HepG2 (cell line): ENCODE data around the gene SBNO2. TPM values are rescaled to one million over a fixed set of nuclear protein-coding genes. Genes with fewer than 3 reads are reported as not detected.
A peak's percentile ranks its signal among the peaks of the same experiment; 100 is the strongest.

Source experiments
- ARID2 ChIP-seq: sonication (generic); formaldehyde crosslinking; IDR thresholded peaks from 2 replicates; pipeline ENCODE4 v1.8.1; 2022; ENCODE audit warnings: mild to moderate bottlenecking, missing genetic modification reagents, borderline replicate concordance
- ASH2L ChIP-seq: fragments of 300-600, 200-600 bp; sonication (generic); IDR thresholded peaks from 2 replicates; pipeline ENCODE4 v1.7.0; 2017; ENCODE audit warnings: low read depth, mild to moderate bottlenecking, moderate library complexity, mixed read lengths, low read length; ENCODE audit not compliant: insufficient read length
- FOXO1 ChIP-seq: sonication (generic); formaldehyde crosslinking; IDR thresholded peaks from 2 replicates; pipeline ENCODE4 v1.4.0; 2020; ENCODE audit warnings: missing genetic modification reagents
- FOXP4 ChIP-seq: sonication (generic); formaldehyde crosslinking; IDR thresholded peaks from 2 replicates; pipeline ENCODE4 v1.4.0; 2020; ENCODE audit warnings: missing genetic modification reagents
- GPN1 ChIP-seq: sonication (generic); formaldehyde crosslinking; IDR thresholded peaks from 2 replicates; pipeline ENCODE4 v1.5.1; 2020; ENCODE audit warnings: missing genetic modification reagents, borderline replicate concordance
- GZF1 ChIP-seq: sonication (generic); formaldehyde crosslinking; IDR thresholded peaks from 2 replicates; pipeline ENCODE4 v1.5.1; 2020; ENCODE audit warnings: mild to moderate bottlenecking, missing genetic modification reagents
- HDAC2 ChIP-seq: sonication (generic); formaldehyde crosslinking; IDR thresholded peaks from 2 replicates; pipeline ENCODE4 v1.4.0; 2020; ENCODE audit warnings: missing genetic modification reagents
- MED1 ChIP-seq: sonication (generic); formaldehyde crosslinking; IDR thresholded peaks from 2 replicates; pipeline ENCODE4 v1.4.0; 2020; ENCODE audit warnings: missing genetic modification reagents
- NR2F1 ChIP-seq, 2 experiments: fragments of 450-650 bp in 1 of 2; formaldehyde crosslinking in 1 of 2; IDR thresholded peaks; 2 replicates each; pipeline versions ENCODE4 v1.5.0 to v1.6.1; 2016 to 2020; ENCODE audit warnings: mild to moderate bottlenecking in 1 of 2, missing compliant biosample characterization in 1 of 2, missing genetic modification reagents in 1 of 2, moderate library complexity in 1 of 2
- PREB ChIP-seq: sonication (generic); formaldehyde crosslinking; IDR thresholded peaks from 2 replicates; pipeline ENCODE4 v1.4.0; 2020; ENCODE audit warnings: missing genetic modification reagents
- RORA ChIP-seq: sonication (generic); formaldehyde crosslinking; IDR thresholded peaks from 2 replicates; pipeline ENCODE4 v1.5.0; 2020; ENCODE audit warnings: mild to moderate bottlenecking, missing genetic modification reagents, moderate library complexity
- SMARCC2 ChIP-seq: fragments of 450-650 bp; IDR thresholded peaks from 2 replicates; pipeline ENCODE4 v1.6.1; 2017; ENCODE audit warnings: antibody characterized with exemption, mild to moderate bottlenecking
- TCF7 ChIP-seq: sonication (generic); IDR thresholded peaks from 2 replicates; pipeline ENCODE4 v1.6.1; 2016; ENCODE audit warnings: antibody characterized with exemption, low read depth
- TP53 ChIP-seq: sonication (generic); formaldehyde crosslinking; conservative IDR thresholded peaks from 2 replicates; pipeline ENCODE4 v1.4.0; 2020; ENCODE audit warnings: missing genetic modification reagents
- YY1 ChIP-seq: IDR thresholded peaks from 2 replicates; pipeline ENCODE4 v1.6.1; 2011; ENCODE audit warnings: low read length, low read depth, moderate library complexity, mild to moderate bottlenecking; ENCODE audit not compliant: insufficient read depth, insufficient replicate concordance
- ZNF225 ChIP-seq: sonication (generic); formaldehyde crosslinking; IDR thresholded peaks from 2 replicates; pipeline ENCODE4 v1.4.0; 2020; ENCODE audit warnings: mild to moderate bottlenecking, missing genetic modification reagents
- ZNF496 ChIP-seq: sonication (generic); formaldehyde crosslinking; IDR thresholded peaks from 2 replicates; pipeline ENCODE4 v1.8.1; 2023; ENCODE audit warnings: mild to moderate bottlenecking, moderate library complexity, missing genetic modification reagents; ENCODE audit not compliant: insufficient replicate concordance
- ZNF569 ChIP-seq: sonication (generic); formaldehyde crosslinking; IDR thresholded peaks from 2 replicates; pipeline ENCODE4 v1.5.0; 2020; ENCODE audit warnings: mild to moderate bottlenecking, missing genetic modification reagents, moderate library complexity, borderline replicate concordance
- ZSCAN25 ChIP-seq: sonication (generic); formaldehyde crosslinking; IDR thresholded peaks from 2 replicates; pipeline ENCODE4 v1.8.0; 2022; ENCODE audit warnings: mild to moderate bottlenecking, missing genetic modification reagents
- ZSCAN31 ChIP-seq: sonication (generic); formaldehyde crosslinking; IDR thresholded peaks from 2 replicates; pipeline ENCODE4 v1.5.0; 2020; ENCODE audit warnings: low read depth, mild to moderate bottlenecking, missing genetic modification reagents
- polyA plus RNA-seq, 8 experiments: library from polyadenylated mRNA; depleted of rRNA in 3 of 8; stranded (reverse) in 7 of 8; unstranded in 1 of 8; fragments of >200 nt; fragmentation: Illumina TruSeq in 4 of 8; extraction: Trizol in 4 of 8; gene quantifications; 2 replicates each; pipeline versions ENCODE4 v1.2.1 to v1.2.3, GENCODE V29; 2011 to 2016; ENCODE audit warnings: low read depth in 4 of 8, missing spikeins in 1 of 8, mixed read lengths in 1 of 8; ENCODE audit not compliant: insufficient read depth in 1 of 8
- total RNA-seq, 5 experiments: library from RNA; depleted of rRNA; stranded (reverse); fragments of >200 nt; fragmentation: Illumina TruSeq; extraction: Trizol; gene quantifications; 2 replicates each; pipeline ENCODE4 v1.2.3, GENCODE V29; 2016; ENCODE audit warnings: low read depth in 1 of 5
- TF ChIP-seq, protein P1 (sequence below): sonication (generic); formaldehyde crosslinking; IDR thresholded peaks from 2 replicates; pipeline ENCODE4 v1.9.0; 2022; ENCODE audit warnings: missing genetic modification reagents, mild to moderate bottlenecking, borderline replicate concordance
- TF ChIP-seq, protein P2 (sequence below): sonication (generic); formaldehyde crosslinking; IDR thresholded peaks from 2 replicates; pipeline ENCODE4 v1.4.0; 2020; ENCODE audit warnings: missing genetic modification reagents

Gene SBNO2
- total and polyA plus RNA-seq, 2 of the 13 experiments (the other 11 are each of a cell fraction or from before 2014, with no cell fraction given) = 8.6 to 10.4 TPM

- peak; percentile 98 for TF ChIP-seq ZSCAN25 (CRISPR knock-in tag)
- TF ChIP-seq FOXP4 (CRISPR knock-in tag) = peak; percentile 34
- 0 out of 2 replicates have a peak, but pooled peaks have one; percentile 32 for TF ChIP-seq GZF1 (CRISPR knock-in tag)
- TF ChIP-seq, protein P1, sequence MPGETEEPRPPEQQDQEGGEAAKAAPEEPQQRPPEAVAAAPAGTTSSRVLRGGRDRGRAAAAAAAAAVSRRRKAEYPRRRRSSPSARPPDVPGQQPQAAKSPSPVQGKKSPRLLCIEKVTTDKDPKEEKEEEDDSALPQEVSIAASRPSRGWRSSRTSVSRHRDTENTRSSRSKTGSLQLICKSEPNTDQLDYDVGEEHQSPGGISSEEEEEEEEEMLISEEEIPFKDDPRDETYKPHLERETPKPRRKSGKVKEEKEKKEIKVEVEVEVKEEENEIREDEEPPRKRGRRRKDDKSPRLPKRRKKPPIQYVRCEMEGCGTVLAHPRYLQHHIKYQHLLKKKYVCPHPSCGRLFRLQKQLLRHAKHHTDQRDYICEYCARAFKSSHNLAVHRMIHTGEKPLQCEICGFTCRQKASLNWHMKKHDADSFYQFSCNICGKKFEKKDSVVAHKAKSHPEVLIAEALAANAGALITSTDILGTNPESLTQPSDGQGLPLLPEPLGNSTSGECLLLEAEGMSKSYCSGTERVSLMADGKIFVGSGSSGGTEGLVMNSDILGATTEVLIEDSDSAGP (CRISPR knock-in tag) = peak; percentile 79; the same call in 1 of the 2 replicates
- no peak for TF ChIP-seq TP53 (CRISPR knock-in tag)
- TF ChIP-seq RORA (CRISPR knock-in tag) = no peak
- TF ChIP-seq YY1 = no peak
- TF ChIP-seq TCF7 = peak; percentile 44; the same call in 1 of the 2 replicates
- no peak; the same call in 1 of the 2 replicates for TF ChIP-seq ARID2 (CRISPR knock-in tag)
- peak; percentile 29; the same call in 1 of the 2 replicates for TF ChIP-seq FOXO1 (CRISPR knock-in tag)
- TF ChIP-seq ZNF496 (CRISPR knock-in tag) = no peak
- no peak for TF ChIP-seq PREB (CRISPR knock-in tag)
- TF ChIP-seq NR2F1 (CRISPR knock-in tag; IDR thresholded peaks at IDR 0.05) = peak; percentile 37 to 63; a peak in 2 of 4 replicates
- TF ChIP-seq, protein P2, sequence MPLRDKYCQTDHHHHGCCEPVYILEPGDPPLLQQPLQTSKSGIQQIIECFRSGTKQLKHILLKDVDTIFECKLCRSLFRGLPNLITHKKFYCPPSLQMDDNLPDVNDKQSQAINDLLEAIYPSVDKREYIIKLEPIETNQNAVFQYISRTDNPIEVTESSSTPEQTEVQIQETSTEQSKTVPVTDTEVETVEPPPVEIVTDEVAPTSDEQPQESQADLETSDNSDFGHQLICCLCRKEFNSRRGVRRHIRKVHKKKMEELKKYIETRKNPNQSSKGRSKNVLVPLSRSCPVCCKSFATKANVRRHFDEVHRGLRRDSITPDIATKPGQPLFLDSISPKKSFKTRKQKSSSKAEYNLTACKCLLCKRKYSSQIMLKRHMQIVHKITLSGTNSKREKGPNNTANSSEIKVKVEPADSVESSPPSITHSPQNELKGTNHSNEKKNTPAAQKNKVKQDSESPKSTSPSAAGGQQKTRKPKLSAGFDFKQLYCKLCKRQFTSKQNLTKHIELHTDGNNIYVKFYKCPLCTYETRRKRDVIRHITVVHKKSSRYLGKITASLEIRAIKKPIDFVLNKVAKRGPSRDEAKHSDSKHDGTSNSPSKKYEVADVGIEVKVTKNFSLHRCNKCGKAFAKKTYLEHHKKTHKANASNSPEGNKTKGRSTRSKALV = no peak
- no peak for TF ChIP-seq GPN1 (CRISPR knock-in tag)
- TF ChIP-seq ZSCAN31 (CRISPR knock-in tag) = peak; percentile 93
- TF ChIP-seq HDAC2 (CRISPR knock-in tag) = 0 out of 2 replicates have a peak, but pooled peaks have one; percentile 31
- peak; percentile 75 for TF ChIP-seq ASH2L
- no peak for TF ChIP-seq SMARCC2
- TF ChIP-seq MED1 = peak; percentile 39; the same call in 1 of the 2 replicates
- TF ChIP-seq ZNF225 (CRISPR knock-in tag) = no peak
- no peak for TF ChIP-seq ZNF569
Observed at GRCh38 chr19:1098177-1099051, 75.7 kb downstream of the SBNO2 start (continued).
